ENCODE data around the gene CGB1. TPM values are rescaled to one million over a fixed set of nuclear protein-coding genes. Genes with fewer than 3 reads are reported as not detected.

The CGB1 gene
- total and polyA plus RNA-seq, 2 of the 13 experiments (the other 11 are each of a cell fraction or from before 2014, with no cell fraction given) = not detected

GRCh38 chr19:49085020-49085867 is 48.5 kb upstream of the CGB1 start, which contains the start of gene SNRNP70 (continued):
- TF ChIP-seq GABPB1 (CRISPR knock-in tag; IDR thresholded peaks at IDR 0.05) (peak; percentile 89), NFRKB (IDR thresholded peaks at IDR 0.05) (no peak), TRAFD1 (CRISPR knock-in tag; IDR thresholded peaks at IDR 0.05; ENCODE audit: borderline replicate concordance) (no peak), RBAK (CRISPR knock-in tag; IDR thresholded peaks at IDR 0.05) (no peak), E2F1 (CRISPR knock-in tag; IDR thresholded peaks at IDR 0.05) (peak; percentile 84), ZNF253 (CRISPR knock-in tag; IDR thresholded peaks at IDR 0.05; ENCODE audit: borderline replicate concordance) (no peak), NFE2 (CRISPR knock-in tag; IDR thresholded peaks at IDR 0.05) (no peak), KMT2B (CRISPR knock-in tag; IDR thresholded peaks at IDR 0.05) (peak; percentile 91), GPN1 (CRISPR knock-in tag; IDR thresholded peaks at IDR 0.05; ENCODE audit: borderline replicate concordance) (0 out of 2 replicates have a peak, but pooled peaks have one; percentile 33), ZFP37 (CRISPR knock-in tag; IDR thresholded peaks at IDR 0.05; ENCODE audit: borderline replicate concordance) (no peak), IRF1 (CRISPR knock-in tag; IDR thresholded peaks at IDR 0.05; ENCODE audit: low read depth) (no peak), MXD4 (CRISPR knock-in tag; IDR thresholded peaks at IDR 0.05) (peak; percentile 66), TCF7L2 (IDR thresholded peaks at IDR 0.05; ENCODE audit: low read depth, low read length) (no peak), ARNT (IDR thresholded peaks at IDR 0.05) (no peak), ZFP36L2 (CRISPR knock-in tag; IDR thresholded peaks at IDR 0.05) (no peak), TBP (CRISPR knock-in tag; IDR thresholded peaks at IDR 0.05) (0 out of 2 replicates have a peak, but pooled peaks have one; percentile 2), ZNF343 (CRISPR knock-in tag; IDR thresholded peaks at IDR 0.05) (no peak), SUZ12 (IDR thresholded peaks at IDR 0.05; ENCODE audit: low read depth, low read length) (no peak), KDM5B (CRISPR knock-in tag; IDR thresholded peaks at IDR 0.05; ENCODE audit: borderline replicate concordance) (peak; percentile 80; the same call in 1 of the 2 replicates), SOX13 (IDR thresholded peaks at IDR 0.05) (no peak), SOX13 (CRISPR knock-in tag; conservative IDR thresholded peaks at IDR 0.05 in 1 of 2, IDR thresholded peaks at IDR 0.05 in 1 of 2) (0 out of 4 replicates have a peak, but pooled peaks of 1 of the 2 experiments have one; percentile 28), ZC3H13 (CRISPR knock-in tag; IDR thresholded peaks at IDR 0.05) (0 out of 2 replicates have a peak, but pooled peaks have one; percentile 31), ZBTB2 (CRISPR knock-in tag; IDR thresholded peaks at IDR 0.05; ENCODE audit: low read depth) (no peak), PRPF4 (IDR thresholded peaks at IDR 0.05; ENCODE audit: low read depth, low read length, poor library complexity, severe bottlenecking) (no peak), ZNF121 (CRISPR knock-in tag; IDR thresholded peaks at IDR 0.05) (peak; percentile 25; the same call in 1 of the 2 replicates), IKZF4 (CRISPR knock-in tag; IDR thresholded peaks at IDR 0.05; ENCODE audit: borderline replicate concordance, low read depth, not compliant biosample characterization) (peak; percentile 30)
